ENCODE data around the gene PCDHGA4.

DNA sequence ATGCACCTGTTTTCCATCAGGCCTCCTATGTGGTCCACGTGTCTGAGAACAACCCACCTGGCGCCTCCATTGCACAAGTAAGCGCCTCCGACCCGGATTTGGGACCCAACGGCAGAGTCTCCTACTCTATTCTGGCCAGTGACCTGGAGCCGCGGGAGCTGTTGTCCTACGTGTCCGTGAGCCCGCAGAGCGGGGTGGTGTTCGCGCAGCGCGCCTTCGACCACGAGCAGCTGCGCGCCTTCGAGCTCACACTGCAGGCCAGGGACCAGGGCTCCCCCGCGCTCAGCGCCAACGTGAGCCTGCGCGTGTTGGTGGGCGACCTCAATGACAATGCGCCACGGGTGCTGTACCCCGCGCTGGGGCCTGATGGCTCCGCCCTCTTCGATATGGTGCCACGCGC is 3.2 kb upstream of the PCDHGA4 start:
- no peak for TF ChIP-seq SUZ12 (IDR thresholded peaks at IDR 0.05)
- TF ChIP-seq ELF4 (IDR thresholded peaks at IDR 0.05) = no peak
- no peak for TF ChIP-seq BHLHE40 (IDR thresholded peaks at IDR 0.05; ENCODE audit: borderline replicate concordance)
- TF ChIP-seq NFRKB (IDR thresholded peaks at IDR 0.05) = no peak
